Stimulated activated CD8-positive, alpha-beta memory T cell treated with anti-CD3 and anti-CD28 coated beads, Interleukin-2, amount 100 ng/mL, for 1 hour (primary cell): ENCODE data around the gene RBM19.
"Not testable (repeated sequence)": the region's sequence is repeated elsewhere in the genome, so short reads cannot be mapped to it uniquely, and the experiment has no call there.

Source experiments
- DNase-seq, 2 donors: peaks; one replicate each; pipeline ENCODE4 v3.0.0-alpha.2; 2020; ENCODE audit warnings: low read depth in 2 of 2

The RBM19 gene

GRCh38 chr12:113965951-113966797 is at the start of gene RBM19:
TSS of gene RBM19 (minus strand) at chr12:113966325. CDS start at chr12:113966227, 98 bp downstream.
- peak; percentile 94 to 97 for DNase-seq

GRCh38 chr12:114015851-114016250 is 49.7 kb upstream of the RBM19 start:
- DNase-seq = no peak

- no peak for DNase-seq
Measured at GRCh38 chr12:114013575-114014345, 47.6 kb upstream of the RBM19 start.

GRCh38 chr12:114012744-114013431 is 46.8 kb upstream of the RBM19 start:
- DNase-seq = no peak

- no peak for DNase-seq
Measured at GRCh38 chr12:114011711-114012110, 45.6 kb upstream of the RBM19 start.

GRCh38 chr12:114006482-114007425 is 40.6 kb upstream of the RBM19 start:
- no peak for DNase-seq

GRCh38 chr12:114004402-114004801 is 38.3 kb upstream of the RBM19 start:
- DNase-seq = no peak

- DNase-seq = no peak
Measured at GRCh38 chr12:114003286-114003685, 37.2 kb upstream of the RBM19 start.

- no peak for DNase-seq
Measured at GRCh38 chr12:114001511-114002340, 35.6 kb upstream of the RBM19 start.

- DNase-seq = no peak
Measured at GRCh38 chr12:114000861-114001260, 34.7 kb upstream of the RBM19 start.

GRCh38 chr12:114000261-114000660 is 34.1 kb upstream of the RBM19 start:
- DNase-seq = not testable (repeated sequence)

- no peak for DNase-seq
Measured at GRCh38 chr12:113997365-113997764, 31.2 kb upstream of the RBM19 start.

GRCh38 chr12:113996026-113996425 is 29.9 kb upstream of the RBM19 start:
- no peak for DNase-seq

GRCh38 chr12:113994051-113994450 is 27.9 kb upstream of the RBM19 start:
- DNase-seq = no peak

- not testable (repeated sequence) for DNase-seq
Measured at GRCh38 chr12:113992751-113993150, 26.6 kb upstream of the RBM19 start.

GRCh38 chr12:113991224-113992044 is 25.3 kb upstream of the RBM19 start:
- DNase-seq = no peak

GRCh38 chr12:113990250-113991223 is 24.4 kb upstream of the RBM19 start:
- no peak for DNase-seq

- DNase-seq = no peak
Measured at GRCh38 chr12:113988976-113989375, 22.9 kb upstream of the RBM19 start.
